ENCODE data around the gene RGS3.

Gene RGS3

GRCh38 chr9:113574441-113575262, 111.1 kb downstream of the RGS3 start:
- no peak for TF ChIP-seq CTCF (IDR thresholded peaks at IDR 0.05; ENCODE audit: low read depth, low read length, missing control alignments)
- no peak overlapping the region for H3K4me3 ChIP-seq (replicated peaks; ENCODE audit: low read depth, low read length)
- DNase-seq (ENCODE audit: extremely low read depth, low read depth): no peak

GRCh38 chr9:113577525-113578261, 114.2 kb downstream of the RGS3 start:
- H3K4me3 ChIP-seq (replicated peaks; ENCODE audit: low read depth, low read length): no peak overlapping the region
- no peak for TF ChIP-seq CTCF (IDR thresholded peaks at IDR 0.05; ENCODE audit: low read depth, low read length, missing control alignments)
- DNase-seq (ENCODE audit: extremely low read depth, low read depth): no peak

GRCh38 chr9:113578279-113578865, 114.8 kb downstream of the RGS3 start:
- H3K4me3 ChIP-seq (replicated peaks; ENCODE audit: low read depth, low read length): no peak overlapping the region
- no peak for DNase-seq (ENCODE audit: extremely low read depth, low read depth)
- no peak for TF ChIP-seq CTCF (IDR thresholded peaks at IDR 0.05; ENCODE audit: low read depth, low read length, missing control alignments)

- no peak for TF ChIP-seq CTCF (IDR thresholded peaks at IDR 0.05; ENCODE audit: low read depth, low read length, missing control alignments)
- DNase-seq (ENCODE audit: extremely low read depth, low read depth): peak; percentile 97
- H3K4me3 ChIP-seq (replicated peaks; ENCODE audit: low read depth, low read length): no peak overlapping the region
Observed at GRCh38 chr9:113578882-113579282, 115.4 kb downstream of the RGS3 start.

- H3K4me3 ChIP-seq (replicated peaks; ENCODE audit: low read depth, low read length): no peak overlapping the region
Observed at GRCh38 chr9:113579283-113580040, 115.9 kb downstream of the RGS3 start.

More at GRCh38 chr9:113579283-113580040, 115.9 kb downstream of the RGS3 start:
- TF ChIP-seq CTCF (IDR thresholded peaks at IDR 0.05; ENCODE audit: low read depth, low read length, missing control alignments): no peak
- DNase-seq (ENCODE audit: extremely low read depth, low read depth): no peak
